T follicular helper cell (primary cell): ENCODE data around the gene DAND5.

Experiments
- DNase-seq: peaks from one replicate; pipeline ENCODE4 v3.0.0-alpha.2; 2020; ENCODE audit warnings: low read depth

Gene DAND5

DNA sequence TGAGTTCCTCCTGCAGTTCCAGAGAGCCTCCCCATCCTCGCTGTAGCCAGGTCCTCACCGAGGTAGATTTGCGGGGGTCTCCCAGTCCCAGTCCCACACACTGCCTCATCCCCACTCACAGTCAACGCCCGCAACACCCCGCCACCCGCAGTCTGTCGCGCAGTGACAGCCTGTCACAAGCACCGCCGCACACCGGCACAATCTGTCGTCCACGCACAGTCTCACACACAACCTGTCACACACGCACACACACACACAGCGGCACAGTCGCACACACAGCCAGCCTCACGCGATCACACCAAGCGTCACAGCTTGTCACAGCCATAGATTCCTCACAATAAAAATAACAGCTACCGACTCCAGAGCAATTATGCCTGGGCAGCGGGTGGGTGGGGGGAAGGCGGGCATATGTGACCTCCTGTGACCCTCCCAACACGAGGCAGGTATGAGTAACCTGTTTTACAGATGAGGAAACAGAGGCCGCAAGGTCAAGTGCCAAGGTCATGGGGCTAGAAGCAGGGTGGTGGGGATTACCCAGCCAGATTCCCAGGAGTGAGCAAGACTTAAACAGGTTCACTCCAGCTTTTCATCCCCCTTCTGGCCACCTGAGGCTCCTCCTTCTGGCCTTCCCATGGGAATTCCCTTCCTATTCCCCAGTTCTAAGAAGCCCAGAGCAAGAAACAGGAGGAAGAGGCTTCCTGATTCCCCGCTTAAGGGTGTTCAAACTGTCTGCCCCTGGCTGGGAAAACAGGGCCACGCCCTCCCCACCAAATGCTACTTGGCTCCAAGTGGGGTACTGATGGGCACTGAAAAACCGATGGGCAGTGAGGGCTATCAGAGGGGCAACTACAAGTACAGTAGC lies 39.8 kb downstream of the DAND5 start:
- DNase-seq, result no peak

DNA sequence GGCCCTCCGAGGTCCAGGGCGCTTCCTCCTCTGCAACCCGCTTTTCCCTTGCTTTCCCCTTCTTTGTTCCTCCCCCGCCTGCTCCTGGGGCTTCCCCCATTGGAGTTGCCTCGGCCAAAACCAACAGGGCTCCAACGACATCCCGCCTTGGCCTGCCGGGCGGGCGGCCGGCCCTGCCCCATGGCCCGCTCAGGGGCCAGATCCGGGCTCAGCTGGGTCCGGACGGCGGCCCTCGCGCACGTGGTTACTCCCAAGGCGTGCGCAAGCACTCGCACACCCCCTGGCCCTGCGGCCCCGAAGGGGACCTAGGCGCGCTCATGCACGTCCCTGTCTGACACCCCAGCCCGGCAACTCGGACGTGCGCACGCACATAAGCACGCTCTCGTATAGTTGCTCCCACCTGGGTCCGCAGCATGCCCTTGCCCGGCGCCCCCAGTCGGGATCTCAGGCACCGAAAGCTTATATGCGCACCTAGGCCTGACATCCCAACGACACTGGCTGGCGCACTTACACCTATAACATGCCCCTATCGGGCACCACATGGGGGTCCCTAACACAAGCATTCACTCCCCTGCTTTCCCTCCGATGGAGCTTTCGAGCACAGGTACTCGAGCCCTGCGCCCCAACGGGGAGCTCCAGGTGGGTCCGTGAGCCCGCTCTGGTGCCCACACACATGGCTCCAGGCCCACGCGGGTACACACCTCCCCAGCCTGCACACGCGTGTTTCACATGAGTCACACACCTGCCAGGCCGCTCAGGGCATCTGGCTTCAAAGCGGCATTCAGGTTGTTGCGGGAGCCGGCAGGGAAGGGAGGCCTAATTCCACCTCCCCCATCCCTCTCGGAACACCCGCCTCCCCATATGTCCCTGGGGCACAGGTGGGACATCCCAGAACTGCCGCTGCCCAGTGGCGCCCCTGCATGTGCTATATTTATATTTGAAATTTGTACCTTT lies 40.9 kb downstream of the DAND5 start:
- DNase-seq, result no peak

GRCh38 chr19:13010992-13011652 lies 41.7 kb downstream of the DAND5 start:
- DNase-seq, result no peak

GRCh38 chr19:13011653-13012389 lies 42.4 kb downstream of the DAND5 start:
- DNase-seq, result no peak

DNA sequence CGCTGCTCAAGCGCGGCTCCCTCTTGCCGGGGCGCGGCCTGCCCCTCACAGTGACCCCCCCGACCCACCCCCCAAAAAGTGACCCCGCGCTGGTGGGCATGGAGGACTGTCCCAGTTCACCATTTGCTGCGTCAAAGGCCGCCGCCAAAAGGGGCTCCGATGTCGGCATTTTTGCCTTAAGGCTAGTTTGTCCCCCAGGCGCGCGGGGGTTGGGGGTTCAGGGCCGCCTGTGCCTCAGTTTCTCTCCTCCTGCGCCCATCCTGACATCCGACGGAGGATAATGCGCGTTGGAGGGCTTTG lies 43.0 kb downstream of the DAND5 start:
- no peak for DNase-seq

GRCh38 chr19:13012690-13013608 lies 43.6 kb downstream of the DAND5 start:
- no peak for DNase-seq

- DNase-seq, result no peak
Observed at GRCh38 chr19:13013649-13014048, 44.3 kb downstream of the DAND5 start.

DNA sequence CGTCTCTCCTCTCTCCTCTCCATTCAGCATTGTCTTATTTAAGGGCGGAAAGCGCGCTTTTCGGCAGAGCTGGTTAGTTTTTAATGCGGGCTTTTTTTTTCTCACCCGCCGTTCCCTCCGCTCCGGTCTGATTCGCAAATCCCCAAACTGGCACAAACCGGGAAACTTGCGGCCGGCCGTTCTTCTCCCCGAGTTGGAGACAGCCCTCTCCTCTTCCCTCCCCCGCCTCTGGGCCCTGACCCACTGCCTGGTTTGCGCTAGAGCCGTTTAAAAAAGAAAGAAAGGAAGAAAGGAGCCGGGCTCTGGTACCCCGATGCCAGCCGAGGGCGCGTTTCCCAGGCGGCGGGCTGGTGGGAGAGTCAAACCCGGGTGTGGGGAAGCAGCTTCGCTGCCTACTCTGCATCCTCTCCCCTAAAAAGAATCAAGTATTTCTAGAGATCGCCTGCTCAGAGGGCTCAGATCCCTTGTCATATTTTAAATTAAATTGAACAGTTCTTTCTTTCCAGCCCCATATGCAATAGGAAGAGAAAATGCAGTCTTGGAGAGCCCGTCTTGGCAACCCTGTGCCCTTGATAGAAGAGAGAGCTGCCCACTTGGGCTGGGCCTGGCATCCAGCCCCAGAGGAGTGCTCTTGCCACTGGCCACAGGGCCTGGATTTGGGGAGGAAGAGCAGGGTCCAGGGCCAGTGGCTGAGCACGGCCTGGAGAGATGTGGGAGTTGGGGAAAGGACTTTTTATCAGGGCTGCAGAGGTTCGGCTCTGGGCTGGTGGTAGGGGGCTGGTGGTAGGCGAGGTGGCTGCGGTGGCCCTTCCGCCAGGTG lies 44.9 kb downstream of the DAND5 start:
- DNase-seq, result no peak

GRCh38 chr19:13014921-13015280 lies 45.5 kb downstream of the DAND5 start:
- no peak for DNase-seq

DNA sequence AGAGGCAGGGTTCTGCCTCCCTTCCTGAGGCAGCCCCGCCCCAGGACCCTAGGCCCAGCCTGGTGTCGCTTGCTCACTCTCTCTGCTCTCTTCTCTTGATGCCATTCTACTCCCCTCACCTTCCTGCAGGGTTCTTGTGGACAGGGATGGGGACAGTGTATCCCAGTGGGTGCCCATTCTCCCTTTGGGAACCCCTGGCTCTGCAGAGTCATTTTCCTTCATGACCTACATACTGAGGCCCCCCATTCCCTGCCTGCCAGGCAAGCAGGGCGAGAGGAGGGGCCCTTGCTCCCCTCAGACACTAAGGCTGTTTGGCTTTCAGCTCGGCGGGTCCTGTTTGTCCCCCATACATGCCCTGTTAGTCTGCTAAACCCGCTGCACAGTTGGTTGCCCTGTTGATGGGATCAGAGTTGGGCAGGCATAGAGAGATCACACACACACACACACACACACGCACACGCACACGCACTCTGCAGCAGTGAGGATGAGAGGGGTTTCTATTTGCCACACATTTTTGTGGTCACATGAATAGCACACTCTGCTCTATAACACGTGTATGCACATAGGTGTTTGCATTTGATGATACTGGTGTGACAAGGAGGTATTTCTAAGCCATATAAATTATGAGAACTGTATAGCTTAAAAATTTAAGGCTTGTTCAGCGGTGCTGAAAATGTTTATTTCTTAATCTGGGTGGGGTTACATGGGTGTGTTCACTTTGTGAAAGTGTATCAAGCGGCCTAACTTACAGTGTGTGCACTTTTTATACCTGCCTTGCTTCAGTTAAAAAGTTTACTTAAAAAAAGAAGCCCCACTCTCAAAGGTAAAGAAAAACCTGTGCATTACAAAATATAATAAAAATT lies 46.2 kb downstream of the DAND5 start:
- DNase-seq, result no peak

DNA sequence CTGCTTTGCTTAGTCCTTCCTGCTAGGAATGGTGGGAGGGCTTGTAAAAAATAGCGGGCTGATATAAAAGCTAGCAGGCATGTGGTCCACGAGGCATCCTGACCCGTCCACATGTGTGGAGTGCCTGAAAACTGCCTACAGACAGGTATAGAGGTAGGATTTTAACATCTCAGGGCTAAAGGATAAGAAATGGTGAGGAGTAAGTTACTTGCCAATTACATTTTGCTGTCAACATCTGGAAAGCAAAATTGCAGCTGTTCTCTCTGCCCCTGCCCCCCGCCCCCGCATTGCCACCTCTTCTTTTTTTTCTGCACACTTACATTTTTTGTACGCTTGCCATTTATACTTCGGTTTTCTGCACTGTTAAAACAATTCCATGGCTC lies 46.9 kb downstream of the DAND5 start:
- no peak for DNase-seq

- no peak for DNase-seq
Observed at GRCh38 chr19:13016628-13017305, 47.4 kb downstream of the DAND5 start.

- DNase-seq, result no peak
Observed at GRCh38 chr19:13017306-13018034, 48.1 kb downstream of the DAND5 start.

GRCh38 chr19:13018035-13018914 lies 48.9 kb downstream of the DAND5 start:
- no peak for DNase-seq

- no peak for DNase-seq
Observed at GRCh38 chr19:13019332-13019731, 50.0 kb downstream of the DAND5 start.

DNA sequence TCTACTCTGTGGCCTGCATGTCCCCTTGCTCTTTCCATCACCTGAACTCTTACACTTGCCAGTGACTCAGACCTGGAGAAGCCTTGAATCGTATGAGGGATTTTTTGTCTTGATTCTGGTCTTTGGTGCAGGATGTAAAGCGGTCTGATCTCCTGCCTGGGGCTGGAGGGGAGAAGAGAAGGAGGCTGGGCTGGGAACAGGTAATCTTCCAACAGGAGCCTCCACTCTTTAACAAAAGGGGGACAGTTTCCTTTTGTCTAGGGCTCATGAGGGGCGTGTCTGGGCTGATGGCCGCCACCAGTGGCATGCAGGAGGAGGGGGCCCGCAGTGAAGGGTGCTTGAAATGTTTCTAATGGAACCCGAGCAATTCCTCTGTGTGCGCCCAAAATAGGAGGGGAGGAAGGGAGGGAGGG lies 50.6 kb downstream of the DAND5 start:
- DNase-seq, result no peak
